ENCODE data around the gene SLC9A9. TPM values are rescaled to one million over a fixed set of nuclear protein-coding genes. Genes with fewer than 3 reads are reported as not detected.

The SLC9A9 gene
- total and polyA plus RNA-seq, 10 of the 15 experiments (the other 5 are each of a cell fraction or from before 2014, with no cell fraction given) = 3.5 to 14.2 (median 9.3) TPM

GRCh38 chr3:143825513-143825912 is 22.8 kb downstream of the SLC9A9 start (continued):
- TF ChIP-seq KLF5 (IDR thresholded peaks at IDR 0.05; ENCODE audit: partially characterized antibody) (no peak), CBX5 (IDR thresholded peaks at IDR 0.05; ENCODE audit: low read depth) (0 out of 2 replicates have a peak, but pooled peaks have one; percentile 43), SPI1 (IDR thresholded peaks at IDR 0.05; ENCODE audit: borderline replicate concordance, insufficient read depth, low read depth, low read length) (0 out of 2 replicates have a peak, but pooled peaks have one; percentile 9), TCF7 (IDR thresholded peaks at IDR 0.05; ENCODE audit: borderline replicate concordance) (peak; percentile 56; the same call in 1 of the 2 replicates), ETV6 (conservative IDR thresholded peaks at IDR 0.05 in 1 of 2, IDR thresholded peaks at IDR 0.05 in 1 of 2; ENCODE audit: borderline replicate concordance in 1 of 2, low read depth in 1 of 2) (peak in 1 of 2 experiments; percentile 60; a peak in 1 of 4 replicates), CHD4 (IDR thresholded peaks at IDR 0.05) (no peak), NFIC (IDR thresholded peaks at IDR 0.05; ENCODE audit: low read depth, low read length) (0 out of 2 replicates have a peak, but pooled peaks have one; percentile 16), HCFC1 (IDR thresholded peaks at IDR 0.05; ENCODE audit: low read length) (no peak), FOXM1 (IDR thresholded peaks at IDR 0.05; ENCODE audit: low read depth, low read length) (no peak), SMAD5 (IDR thresholded peaks at IDR 0.05; ENCODE audit: low read depth) (no peak), BACH1 (IDR thresholded peaks at IDR 0.05; ENCODE audit: borderline replicate concordance) (no peak)

- no peak for FAIRE-seq
- ChIA-PET CTCF (interaction anchor here (0.8 to 1.8 kb wide), 3 partner anchors 48 to 61 kb away, joined by 3 to 8 read pairs (median 3); no protein-coding TSS in a partner anchor), SMC1A (ENCODE audit: uncharacterized antibody, unreplicated experiment) (interaction anchor here (0.9 kb wide), 1 partner anchor 46 kb away, joined by 3 read pairs; no protein-coding TSS in a partner anchor), POLR2A (no interaction called here), RAD21 (ENCODE audit: unreplicated experiment) (no interaction called here)
- Histone ChIP-seq H3K4me1 (ENCODE audit: control insufficient read depth, insufficient read depth, low read length) (peaks cover 21% of the 10 kb centered on the region), H4K20me1 (ENCODE audit: control insufficient read depth, insufficient read depth) (no peaks in the 10 kb centered on the region), H3K79me2 (ENCODE audit: control insufficient read depth, insufficient read depth, low read length) (no peaks in the 10 kb centered on the region), H3K9ac (ENCODE audit: control insufficient read depth, insufficient read depth, low read length) (no peak overlapping the region), H3K9me3 (replicated peaks; ENCODE audit: control insufficient read depth, insufficient read depth, low read length) (peaks cover 2% of the 10 kb centered on the region; the same call in 2 of the 3 replicates), H3K27me3 (replicated peaks in 1 of 2; ENCODE audit: control insufficient read depth in 2 of 2, insufficient read depth in 2 of 2, low read length in 1 of 2) (no peaks in the 10 kb centered on the region), H3K27ac (ENCODE audit: control insufficient read depth, insufficient read depth) (no peak overlapping the region), H3K4me2 (ENCODE audit: control insufficient read depth, insufficient read depth) (peak overlapping the region; percentile 8; the same call in 1 of the 2 replicates), H3K36me3 (ENCODE audit: control insufficient read depth in 2 of 2, insufficient read depth in 2 of 2, low read length in 1 of 2) (no peaks in the 10 kb centered on the region), H2AFZ (ENCODE audit: control insufficient read depth, low read depth, low read length) (no peak overlapping the region; the same call in 1 of the 2 replicates), H3K4me3 (no peak overlapping the region)
- TF ChIP-seq FOXM1 (IDR thresholded peaks at IDR 0.05; ENCODE audit: low read depth, low read length) (no peak), MAX (IDR thresholded peaks at IDR 0.05; ENCODE audit: low read depth, low read length) (no peak), ATF3 (IDR thresholded peaks at IDR 0.05; ENCODE audit: borderline replicate concordance, extremely low read depth, low read depth, low read length) (no peak), BHLHE40 (IDR thresholded peaks at IDR 0.05; ENCODE audit: borderline replicate concordance in 1 of 2, low read depth in 2 of 2, low read length in 1 of 2) (no peak), EED (IDR thresholded peaks at IDR 0.05; ENCODE audit: low read depth) (no peak), NKRF (conservative IDR thresholded peaks at IDR 0.05) (no peak)
- no TSS peak for BruUV-seq (replicated peaks)
- in situ Hi-C loops (cut with MboI) (no loop called here), intact Hi-C loops (cut with micrococcal nuclease; ENCODE audit: unreplicated experiment) (no loop called here)
- peak; percentile 47 for ATAC-seq
- WGBS (ENCODE audit: insufficient coverage, insufficient replicate concordance, low lambda C conversion rate, missing lambda C conversion rate) = 67% methylated on average over 3 of the region's 3 CpGs
- DNase-seq (ENCODE audit: low read depth, low spot score) = no peak
These were observed 23.4 kb downstream of the SLC9A9 start for GRCh38 chr3:143824735-143825385.
